D341Med (cell line): Measurements from ENCODE around the gene GTF2F2.

ENCODE experiments used
- DNase-seq: peaks from one replicate; pipeline ENCODE4 v3.0.0; 2012; ENCODE audit warnings: low spot score

GTF2F2 gene

GRCh38 chr13:45119991-45120864 is at the start of gene GTF2F2:
Gene GTF2F2 (plus strand): TSS chr13:45120510. CDS start chr13:45120656, 146 bp downstream.
- peak; percentile 93 for DNase-seq

DNA sequence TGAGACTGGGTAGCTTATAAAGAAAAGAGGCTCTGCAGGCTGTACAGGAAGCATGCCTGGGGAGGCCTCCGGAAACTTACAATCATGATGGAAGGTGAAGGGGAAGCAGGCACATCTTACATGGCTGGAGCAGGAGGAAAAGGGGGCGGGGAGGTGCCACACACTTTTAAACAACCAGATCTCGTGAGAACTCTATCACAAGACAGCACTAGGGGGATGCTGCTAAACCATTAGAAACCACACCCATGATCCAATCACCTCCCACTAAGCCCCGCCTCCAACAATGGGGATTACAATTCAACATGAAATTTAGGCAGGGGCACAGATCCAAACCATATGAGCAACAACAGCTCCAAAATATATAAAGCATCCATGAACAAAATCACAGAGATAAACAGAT is 46.5 kb upstream of the GTF2F2 start:
- DNase-seq = no peak

DNA sequence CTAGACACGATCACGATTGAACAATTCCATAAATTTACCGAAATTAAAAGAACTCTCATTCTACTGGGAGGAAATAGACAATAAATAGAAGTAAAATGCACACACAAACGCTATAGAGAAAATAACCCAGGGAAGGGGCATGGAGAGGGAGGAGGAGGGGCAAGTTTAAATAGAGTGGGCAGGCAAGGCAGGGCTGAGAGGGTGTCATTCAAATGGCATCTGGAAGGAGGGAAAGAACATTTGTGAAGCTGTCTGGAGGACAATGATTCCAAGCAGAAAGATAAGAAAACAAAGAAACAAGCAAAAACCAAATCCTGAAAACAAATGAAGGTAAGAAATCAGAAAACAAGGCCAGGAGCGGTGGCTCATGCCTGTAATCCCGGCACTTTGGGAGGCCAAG is 45.6 kb upstream of the GTF2F2 start:
- DNase-seq = no peak

DNA sequence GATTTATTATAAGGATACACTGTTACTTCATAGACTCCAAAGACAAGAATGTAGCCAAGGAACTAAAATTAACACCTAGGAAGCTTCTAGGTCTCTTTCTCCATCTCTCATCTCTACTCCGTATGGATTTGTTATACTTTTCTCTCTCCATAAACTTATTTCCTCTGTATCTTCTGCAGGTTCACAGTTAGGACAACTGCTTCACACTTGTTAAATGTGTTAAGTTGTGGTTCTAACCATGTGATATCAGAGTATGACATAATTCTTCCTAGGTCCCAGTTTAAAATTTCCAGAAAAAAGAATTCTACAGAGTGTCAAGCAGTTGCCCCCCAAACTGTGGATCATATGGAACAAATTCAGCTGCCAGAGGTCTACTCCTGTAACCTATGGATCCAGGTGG is 42.3 kb upstream of the GTF2F2 start:
- DNase-seq = no peak

GRCh38 chr13:45082964-45083363 is 37.3 kb upstream of the GTF2F2 start:
- DNase-seq = no peak

- no peak for DNase-seq
These were observed 35.8 kb upstream of the GTF2F2 start for GRCh38 chr13:45084515-45084914.

DNA sequence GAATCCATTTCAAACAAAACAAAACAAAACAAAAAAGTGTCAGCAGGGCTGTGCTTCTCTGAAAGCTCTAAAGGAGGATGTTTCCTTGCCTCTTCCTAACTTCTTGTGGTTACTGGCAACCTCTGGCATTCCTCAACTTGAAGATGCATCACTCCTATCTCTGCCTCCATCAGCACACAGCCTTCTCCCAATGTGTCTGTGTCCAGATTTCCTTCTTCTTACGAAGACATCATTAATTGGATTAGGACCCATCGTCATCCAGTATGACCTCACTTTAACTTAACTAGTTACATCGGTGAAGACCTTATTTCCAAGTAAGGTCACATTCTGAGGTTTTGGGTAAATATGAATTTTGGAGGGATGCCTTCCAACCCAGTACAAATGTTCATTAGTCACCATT is 33.8 kb upstream of the GTF2F2 start:
- DNase-seq = no peak

DNA sequence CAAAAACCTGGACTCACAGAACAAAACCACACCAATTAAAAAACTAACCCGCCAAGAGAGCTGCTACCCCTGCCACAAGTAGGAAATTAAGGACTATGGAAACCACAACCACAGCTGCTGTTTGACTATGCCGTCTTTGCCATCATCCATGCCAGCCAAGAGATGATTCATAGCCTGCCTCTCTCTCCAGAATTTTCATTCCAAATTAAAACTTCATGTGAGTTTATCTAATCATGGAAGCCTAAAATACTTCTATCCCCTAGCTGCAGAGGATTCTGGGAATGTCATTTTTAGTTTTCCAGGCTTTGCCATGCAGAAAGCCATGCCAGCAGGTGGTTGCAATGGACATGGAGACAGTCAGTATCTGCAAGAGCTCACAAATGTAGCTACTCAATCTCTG is 27.6 kb upstream of the GTF2F2 start:
- no peak for DNase-seq

DNA sequence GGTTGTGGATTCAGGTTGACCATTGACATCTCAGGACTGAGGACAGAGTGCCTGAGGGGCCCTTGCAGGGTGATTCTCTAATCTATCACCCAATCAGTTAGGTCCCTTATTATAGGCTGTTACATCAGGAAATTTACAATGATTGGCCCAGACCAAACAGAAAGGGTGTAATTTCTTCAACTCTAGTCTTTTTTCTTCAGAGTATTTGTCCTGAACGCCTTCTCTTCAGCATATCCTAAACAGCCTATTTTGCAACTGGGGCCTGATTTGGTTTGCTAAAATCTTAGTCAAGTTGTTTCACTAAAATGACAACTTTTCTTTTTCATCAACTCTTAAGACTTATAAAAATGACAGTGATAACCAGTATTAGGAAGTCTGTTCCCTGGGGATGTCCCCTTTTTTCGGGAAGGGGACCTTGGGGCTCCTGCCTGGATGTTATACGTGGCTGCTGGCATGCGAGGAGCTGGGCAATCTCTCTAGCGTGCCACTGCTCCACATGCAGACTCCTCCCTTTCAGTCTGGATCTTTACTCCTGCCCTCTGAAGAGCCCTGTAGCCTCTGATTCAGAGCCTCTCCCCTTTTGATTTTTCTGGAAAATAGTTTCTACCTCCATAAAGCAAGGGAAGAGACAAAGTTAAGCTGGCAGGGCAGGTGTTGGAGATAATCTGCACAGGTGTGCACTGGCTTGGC is 19.6 kb upstream of the GTF2F2 start:
- DNase-seq = no peak

DNA sequence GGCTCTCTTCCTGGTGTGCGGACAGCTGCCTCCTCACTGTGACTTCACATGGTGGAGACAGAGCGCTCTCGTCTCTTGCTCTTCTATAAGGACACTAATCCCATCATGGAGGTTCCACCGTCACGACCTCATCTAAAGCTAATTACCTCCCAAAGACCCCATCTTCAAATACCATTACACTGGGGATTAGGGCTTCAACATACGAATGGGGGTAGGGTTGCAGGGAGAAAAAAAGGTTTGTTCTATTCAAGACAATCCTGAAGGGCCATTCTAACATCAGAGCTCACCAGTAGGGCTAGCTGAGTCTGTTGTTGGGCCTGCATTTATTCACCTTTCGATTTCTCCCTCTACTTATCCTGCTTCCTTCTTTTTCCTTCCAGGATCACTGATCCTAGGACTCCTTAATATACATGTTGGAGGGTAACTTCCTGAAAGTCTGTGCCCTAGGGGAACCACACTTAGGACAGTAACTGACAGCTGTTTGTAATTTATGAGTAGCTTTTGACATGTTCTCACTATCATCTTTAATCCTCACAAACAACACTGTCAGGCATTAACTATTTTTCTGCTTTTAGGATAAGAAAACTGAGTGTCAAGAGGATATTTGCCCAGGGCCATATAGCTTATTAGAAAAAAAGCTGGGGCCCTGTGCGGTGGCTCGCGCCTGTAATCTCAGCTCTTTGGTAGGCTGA is 18.8 kb upstream of the GTF2F2 start:
- DNase-seq = no peak

- DNase-seq = no peak
These were observed 18.2 kb upstream of the GTF2F2 start for GRCh38 chr13:45102136-45102507.

GRCh38 chr13:45103449-45103848 is 16.9 kb upstream of the GTF2F2 start:
- no peak for DNase-seq

GRCh38 chr13:45104261-45104660 is 16.0 kb upstream of the GTF2F2 start:
- no peak for DNase-seq

DNA sequence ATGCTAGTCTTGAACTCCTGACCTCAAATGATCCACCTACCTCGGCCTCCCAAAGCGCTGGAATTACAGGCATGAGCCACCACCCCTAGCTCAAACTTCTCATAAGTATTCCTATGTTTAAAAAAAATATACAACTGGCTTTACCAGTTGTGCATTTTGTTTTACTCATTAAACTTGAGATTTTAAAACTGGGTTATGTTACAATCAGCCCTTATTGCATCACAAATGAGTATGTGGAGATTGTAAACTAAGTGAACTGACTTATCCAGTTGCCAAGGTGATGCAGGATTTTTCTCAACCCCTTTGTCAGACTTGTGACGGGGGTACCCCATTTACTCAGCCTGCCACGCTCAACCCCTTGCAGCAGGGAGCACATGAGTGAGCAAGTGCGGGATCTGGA is 14.4 kb upstream of the GTF2F2 start:
- DNase-seq = no peak

- no peak for DNase-seq
These were observed 12.8 kb upstream of the GTF2F2 start for GRCh38 chr13:45107539-45107938.

DNA sequence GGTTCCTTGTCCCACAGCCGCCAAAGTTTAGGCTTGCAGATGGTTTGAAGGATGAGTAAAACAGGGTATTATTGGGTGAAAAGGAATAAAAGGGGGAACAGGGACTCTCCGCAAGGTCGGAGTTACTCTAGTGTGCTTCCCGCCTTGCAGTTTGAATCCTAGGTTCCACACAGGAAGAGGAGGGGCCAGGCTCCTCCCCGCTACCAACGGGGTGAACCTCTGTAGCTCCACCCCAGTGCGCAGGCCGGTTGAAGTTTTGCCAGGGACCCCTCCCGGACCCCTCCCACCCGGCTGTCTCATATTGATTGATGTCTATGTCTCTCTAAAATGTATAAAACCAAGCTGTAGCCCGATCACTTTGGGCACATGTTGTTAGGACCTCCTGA is 11.6 kb upstream of the GTF2F2 start:
- DNase-seq = no peak

DNA sequence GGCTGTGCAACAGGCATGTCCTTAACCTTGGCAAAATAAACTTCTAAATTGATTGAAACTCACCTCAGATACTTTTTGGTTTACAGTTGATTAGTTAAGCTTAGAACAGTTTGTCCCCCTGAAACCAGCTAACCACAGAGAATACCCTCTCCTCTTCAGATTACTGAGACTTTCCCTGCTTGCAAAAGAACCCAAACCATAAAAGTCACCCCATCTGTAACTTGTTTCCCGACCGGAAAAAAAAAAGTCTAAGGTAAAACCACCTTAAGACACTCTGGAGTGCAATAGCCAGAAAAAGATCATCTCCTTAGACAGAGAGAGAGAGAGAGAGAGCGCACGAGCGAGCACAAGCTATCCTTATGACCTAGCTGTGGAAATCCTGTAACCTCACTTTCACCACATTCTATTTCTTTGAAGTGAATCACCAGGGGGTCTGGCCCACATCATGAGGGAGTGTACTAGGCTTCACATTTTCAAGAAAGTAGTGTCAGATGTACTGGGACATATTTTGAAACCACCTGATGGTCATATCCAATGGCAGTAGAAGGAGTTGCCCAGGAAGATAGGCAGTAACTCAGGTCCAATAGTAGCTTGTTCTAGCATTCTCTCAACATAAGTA is 11.1 kb upstream of the GTF2F2 start:
- no peak for DNase-seq

DNA sequence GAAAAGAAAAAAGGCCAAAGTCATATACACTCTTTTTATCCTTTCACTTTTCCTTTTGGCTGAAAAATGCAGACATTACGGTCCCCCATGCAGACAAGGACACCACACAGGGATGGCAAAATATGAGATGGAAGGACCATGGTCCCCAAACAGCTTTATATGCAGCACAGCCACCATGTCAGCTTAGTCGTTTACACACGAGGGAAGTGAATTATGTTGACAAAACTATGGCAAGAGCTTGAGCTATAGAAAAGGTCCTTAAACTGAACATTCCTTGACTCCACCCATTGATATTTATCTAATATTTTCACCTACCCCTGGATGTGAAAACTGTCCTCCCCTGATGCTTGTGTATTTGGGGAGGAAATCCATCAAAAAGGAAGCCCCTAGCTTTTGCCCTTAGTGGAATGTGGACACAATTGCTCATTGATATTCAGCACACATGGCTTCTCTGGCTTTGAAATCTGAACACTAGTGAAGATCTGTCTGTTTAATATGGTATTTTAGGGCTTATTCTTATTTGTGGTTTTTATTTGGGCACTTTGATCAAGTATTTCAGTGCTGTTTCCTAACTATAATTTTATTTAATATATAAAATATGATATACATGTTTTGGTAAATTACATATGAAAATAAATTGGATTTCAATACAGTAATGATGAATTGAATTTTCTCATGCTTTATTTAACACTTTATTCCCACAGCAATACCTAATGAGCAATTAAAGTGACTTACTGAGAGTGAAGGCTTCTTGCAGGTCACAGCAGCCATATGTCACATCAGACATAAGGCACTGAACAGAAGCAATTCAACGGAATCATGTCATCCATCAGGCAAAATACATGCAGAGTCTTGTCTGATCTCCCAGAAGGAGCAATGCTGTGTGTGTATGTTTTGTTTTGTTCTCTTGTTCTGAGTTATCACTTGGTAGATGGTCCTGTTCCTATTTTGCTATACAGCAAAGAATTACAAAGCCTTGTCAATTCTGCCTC is 6.8 kb upstream of the GTF2F2 start:
- no peak for DNase-seq

GRCh38 chr13:45119469-45119990 is 780 bp upstream of the GTF2F2 start:
- DNase-seq = no peak

- peak; percentile 19 for DNase-seq
These were observed 889 bp downstream of the GTF2F2 start for GRCh38 chr13:45120967-45121831.
